Activated CD8-positive, alpha-beta memory T cell treated with anti-CD3 and anti-CD28 coated beads, Interleukin-2, amount 50 U/mL, for 4 hours (primary cell): ENCODE measurements around the gene SECISBP2L.
"Not testable (repeated sequence)": the region's sequence is repeated elsewhere in the genome, so short reads cannot be mapped to it uniquely, and the experiment has no call there.

ENCODE experiments used
- DNase-seq: peaks from one replicate; pipeline ENCODE4 v3.0.0-alpha.2; 2020

SECISBP2L gene

GRCh38 chr15:49046220-49047102, at the start of gene SECISBP2L:
SECISBP2L (minus strand) TSS chr15:49046446; CDS start chr15:49046299, 147 bp downstream.
- DNase-seq = peak; percentile 85

GRCh38 chr15:49094923-49095322, 48.7 kb upstream of the SECISBP2L start:
- no peak for DNase-seq

- DNase-seq = no peak
These were observed 47.2 kb upstream of the SECISBP2L start for GRCh38 chr15:49093252-49094105.

- no peak for DNase-seq
These were observed 42.8 kb upstream of the SECISBP2L start for GRCh38 chr15:49088996-49089395.

- DNase-seq = no peak
These were observed 39.6 kb upstream of the SECISBP2L start for GRCh38 chr15:49085696-49086459.

GRCh38 chr15:49084285-49084570, 38.0 kb upstream of the SECISBP2L start:
- no peak for DNase-seq

GRCh38 chr15:49083401-49084284, 37.4 kb upstream of the SECISBP2L start:
- no peak for DNase-seq

GRCh38 chr15:49082960-49083359, 36.7 kb upstream of the SECISBP2L start:
- no peak for DNase-seq

GRCh38 chr15:49079340-49080039, 33.2 kb upstream of the SECISBP2L start:
- no peak for DNase-seq

GRCh38 chr15:49075881-49076280, 29.6 kb upstream of the SECISBP2L start:
- DNase-seq = no peak

GRCh38 chr15:49074589-49075287, 28.5 kb upstream of the SECISBP2L start:
- DNase-seq = not testable (repeated sequence)

GRCh38 chr15:49066372-49066771, 20.1 kb upstream of the SECISBP2L start:
- DNase-seq = no peak

- no peak for DNase-seq
These were observed 18.6 kb upstream of the SECISBP2L start for GRCh38 chr15:49064884-49065283.

GRCh38 chr15:49064281-49064653, 18.0 kb upstream of the SECISBP2L start:
- DNase-seq = no peak

- DNase-seq = no peak
These were observed 17.4 kb upstream of the SECISBP2L start for GRCh38 chr15:49063402-49064280.

GRCh38 chr15:49062900-49063299, 16.7 kb upstream of the SECISBP2L start:
- no peak for DNase-seq

GRCh38 chr15:49060710-49061495, 14.7 kb upstream of the SECISBP2L start:
- no peak for DNase-seq

GRCh38 chr15:49059491-49059890, 13.2 kb upstream of the SECISBP2L start:
- DNase-seq = no peak

- DNase-seq = no peak
These were observed 12.3 kb upstream of the SECISBP2L start for GRCh38 chr15:49058559-49058958.
